Measurements from ENCODE around the gene OSTM1. TPM values are rescaled to one million over a fixed set of nuclear protein-coding genes. Genes with fewer than 3 reads are reported as not detected.

The OSTM1 gene
- polyA plus RNA-seq, 1 of the 3 experiments (the other 2 are of a cell fraction), result 10.1 TPM

DNA sequence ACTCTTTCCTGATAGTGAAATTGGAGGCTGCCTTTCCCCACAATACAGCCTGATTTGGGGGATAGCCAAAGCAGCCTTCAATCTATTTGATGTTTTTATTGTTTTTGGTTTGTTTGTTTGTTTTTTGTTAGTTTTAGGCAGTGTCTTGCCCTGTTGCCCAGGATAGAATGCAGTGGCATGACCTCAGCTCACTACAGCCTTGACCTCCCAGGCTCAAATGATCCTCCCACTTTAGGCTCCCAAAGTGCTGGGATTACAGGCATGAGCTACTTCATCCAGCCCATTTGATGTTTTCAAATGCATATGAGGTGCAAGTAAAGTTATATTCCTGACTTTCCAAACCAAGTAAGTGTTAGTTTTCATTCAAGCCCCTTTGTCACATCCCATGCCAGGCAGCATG is 75.2 kb downstream of the OSTM1 start:
- no peaks in the 10 kb centered on the region for H3K36me3 ChIP-seq (replicated peaks in 1 of 2; ENCODE audit: control insufficient read depth in 1 of 2, insufficient read depth in 2 of 2, low read length in 1 of 2)
- no peak overlapping the region for H3K4me3 ChIP-seq (ENCODE audit: low read depth in 2 of 2, low read length in 1 of 2)
- CTCF ChIA-PET, result no interaction called here
- H3K4me1 ChIP-seq (ENCODE audit: control insufficient read depth in 1 of 2, insufficient read depth in 2 of 2, low read depth in 1 of 2, low read length in 1 of 2), result no peaks in the 10 kb centered on the region; a peak in 1 of 4 replicates
- DNase-seq, result no peak
- H3K9me3 ChIP-seq, result no peaks in the 10 kb centered on the region
- no peak for TF ChIP-seq TCF12 (IDR thresholded peaks at IDR 0.05)
- TF ChIP-seq, protein P1, sequence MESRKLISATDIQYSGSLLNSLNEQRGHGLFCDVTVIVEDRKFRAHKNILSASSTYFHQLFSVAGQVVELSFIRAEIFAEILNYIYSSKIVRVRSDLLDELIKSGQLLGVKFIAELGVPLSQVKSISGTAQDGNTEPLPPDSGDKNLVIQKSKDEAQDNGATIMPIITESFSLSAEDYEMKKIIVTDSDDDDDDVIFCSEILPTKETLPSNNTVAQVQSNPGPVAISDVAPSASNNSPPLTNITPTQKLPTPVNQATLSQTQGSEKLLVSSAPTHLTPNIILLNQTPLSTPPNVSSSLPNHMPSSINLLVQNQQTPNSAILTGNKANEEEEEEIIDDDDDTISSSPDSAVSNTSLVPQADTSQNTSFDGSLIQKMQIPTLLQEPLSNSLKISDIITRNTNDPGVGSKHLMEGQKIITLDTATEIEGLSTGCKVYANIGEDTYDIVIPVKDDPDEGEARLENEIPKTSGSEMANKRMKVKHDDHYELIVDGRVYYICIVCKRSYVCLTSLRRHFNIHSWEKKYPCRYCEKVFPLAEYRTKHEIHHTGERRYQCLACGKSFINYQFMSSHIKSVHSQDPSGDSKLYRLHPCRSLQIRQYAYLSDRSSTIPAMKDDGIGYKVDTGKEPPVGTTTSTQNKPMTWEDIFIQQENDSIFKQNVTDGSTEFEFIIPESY (IDR thresholded peaks at IDR 0.05; ENCODE audit: borderline replicate concordance, low read depth), result no peak
- no peak for TF ChIP-seq FOXM1 (IDR thresholded peaks at IDR 0.05; ENCODE audit: low read depth)
- no peak for TF ChIP-seq SIN3A (IDR thresholded peaks at IDR 0.05; ENCODE audit: borderline replicate concordance, low read depth, low read length)
- TF ChIP-seq JUND (IDR thresholded peaks at IDR 0.05), result no peak
- no peak for TF ChIP-seq TAF1 (IDR thresholded peaks at IDR 0.05; ENCODE audit: borderline replicate concordance, low read depth, low read length)
- TF ChIP-seq CHD2 (IDR thresholded peaks at IDR 0.05; ENCODE audit: low read length, partially characterized antibody), result no peak
- no peak for TF ChIP-seq SMC3 (IDR thresholded peaks at IDR 0.05; ENCODE audit: low read depth, low read length)
- TF ChIP-seq NRF1 (IDR thresholded peaks at IDR 0.05; ENCODE audit: low read depth, low read length), result no peak
- no peak for TF ChIP-seq RCOR1 (IDR thresholded peaks at IDR 0.05; ENCODE audit: low read length)
- no peak for TF ChIP-seq RXRA (IDR thresholded peaks at IDR 0.05; ENCODE audit: borderline replicate concordance, low read depth)
- TF ChIP-seq YY1 (IDR thresholded peaks at IDR 0.05; ENCODE audit: low read depth), result no peak
- TF ChIP-seq RFX5 (IDR thresholded peaks at IDR 0.05; ENCODE audit: low read length), result no peak
- no peaks in the 10 kb centered on the region for H3F3A ChIP-seq (replicated peaks; ENCODE audit: insufficient read depth)
- no peak overlapping the region for H2AFZ ChIP-seq (ENCODE audit: low read depth)
- H4K20me1 ChIP-seq (ENCODE audit: insufficient read depth), result no peaks in the 10 kb centered on the region
- no peaks in the 10 kb centered on the region for H3K79me2 ChIP-seq (ENCODE audit: insufficient read depth)
- no peaks in the 10 kb centered on the region for H3K27me3 ChIP-seq (ENCODE audit: insufficient read depth)
- no peak overlapping the region for H3K9ac ChIP-seq
- no peaks in the 10 kb centered on the region for H3K9me2 ChIP-seq
- H3K4me2 ChIP-seq, result no peak overlapping the region
- no peak overlapping the region for H3K27ac ChIP-seq (ENCODE audit: low read depth in 2 of 2, low read length in 1 of 2)
- POLR2A ChIA-PET, result no interaction called here

GRCh38 chr6:107991772-107992550 is 82.6 kb downstream of the OSTM1 start:
- TF ChIP-seq RFX5 (IDR thresholded peaks at IDR 0.05; ENCODE audit: low read length) (no peak), POLR2AphosphoS5 (IDR thresholded peaks at IDR 0.05; ENCODE audit: low read depth, low read length) (no peak), SMC3 (IDR thresholded peaks at IDR 0.05; ENCODE audit: low read depth, low read length) (no peak), RXRA (IDR thresholded peaks at IDR 0.05; ENCODE audit: borderline replicate concordance, low read depth) (no peak), FOSL2 (IDR thresholded peaks at IDR 0.05; ENCODE audit: borderline replicate concordance, low read depth) (no peak), EZH2phosphoT487 (IDR thresholded peaks at IDR 0.05; ENCODE audit: borderline replicate concordance, low read depth) (no peak), ELF1 (IDR thresholded peaks at IDR 0.05) (no peak), TAF1 (IDR thresholded peaks at IDR 0.05; ENCODE audit: borderline replicate concordance, low read depth, low read length) (no peak), MXI1 (IDR thresholded peaks at IDR 0.05; ENCODE audit: low read depth, low read length) (no peak), NFIC (IDR thresholded peaks at IDR 0.05; ENCODE audit: borderline replicate concordance) (no peak), TCF12 (IDR thresholded peaks at IDR 0.05) (no peak), PBX3 (IDR thresholded peaks at IDR 0.05) (no peak), YY1 (IDR thresholded peaks at IDR 0.05; ENCODE audit: low read depth) (no peak)
- TF ChIP-seq, protein P2, sequence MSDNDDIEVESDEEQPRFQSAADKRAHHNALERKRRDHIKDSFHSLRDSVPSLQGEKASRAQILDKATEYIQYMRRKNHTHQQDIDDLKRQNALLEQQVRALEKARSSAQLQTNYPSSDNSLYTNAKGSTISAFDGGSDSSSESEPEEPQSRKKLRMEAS (IDR thresholded peaks at IDR 0.05; ENCODE audit: low read depth), result no peak
- TF ChIP-seq, protein P3, sequence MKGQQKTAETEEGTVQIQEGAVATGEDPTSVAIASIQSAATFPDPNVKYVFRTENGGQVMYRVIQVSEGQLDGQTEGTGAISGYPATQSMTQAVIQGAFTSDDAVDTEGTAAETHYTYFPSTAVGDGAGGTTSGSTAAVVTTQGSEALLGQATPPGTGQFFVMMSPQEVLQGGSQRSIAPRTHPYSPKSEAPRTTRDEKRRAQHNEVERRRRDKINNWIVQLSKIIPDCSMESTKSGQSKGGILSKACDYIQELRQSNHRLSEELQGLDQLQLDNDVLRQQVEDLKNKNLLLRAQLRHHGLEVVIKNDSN (IDR thresholded peaks at IDR 0.05; ENCODE audit: borderline replicate concordance, low read depth), result no peak
- no peaks in the 10 kb centered on the region for H3K4me1 ChIP-seq (ENCODE audit: control insufficient read depth in 1 of 2, insufficient read depth in 2 of 2, low read depth in 1 of 2, low read length in 1 of 2)
- H3F3A ChIP-seq (replicated peaks; ENCODE audit: insufficient read depth), result no peaks in the 10 kb centered on the region
- no peaks in the 10 kb centered on the region for H4K20me1 ChIP-seq (ENCODE audit: insufficient read depth)
- H3K4me3 ChIP-seq (ENCODE audit: low read depth in 2 of 2, low read length in 1 of 2), result no peak overlapping the region
- no peaks in the 10 kb centered on the region for H3K9me2 ChIP-seq
- no peaks in the 10 kb centered on the region for H3K9me3 ChIP-seq
- 79% methylated on average over 9 of the region's 9 CpGs for WGBS (ENCODE audit: low lambda C conversion rate)
- ChIA-PET CTCF (interaction anchor here (0.8 to 1.7 kb wide), 2 partner anchors 11 to 18 kb away, joined by 3 to 7 read pairs; no protein-coding TSS in a partner anchor), POLR2A (no interaction called here)
- H3K79me2 ChIP-seq (ENCODE audit: insufficient read depth), result no peaks in the 10 kb centered on the region
- no peak overlapping the region for H2AFZ ChIP-seq (ENCODE audit: low read depth)
- H3K27ac ChIP-seq (ENCODE audit: low read depth in 2 of 2, low read length in 1 of 2), result no peak overlapping the region
- H3K9ac ChIP-seq, result no peak overlapping the region
- DNase-seq, result no peak
- H3K36me3 ChIP-seq (replicated peaks in 1 of 2; ENCODE audit: control insufficient read depth in 1 of 2, insufficient read depth in 2 of 2, low read length in 1 of 2), result no peaks in the 10 kb centered on the region
- H3K4me2 ChIP-seq, result no peak overlapping the region
- H3K27me3 ChIP-seq (ENCODE audit: insufficient read depth), result no peaks in the 10 kb centered on the region

Measured in SK-N-SH (cell line).